GM23338 (cell line): ENCODE data around the gene RPL15. TPM values are rescaled to one million over a fixed set of nuclear protein-coding genes. Genes with fewer than 3 reads are reported as not detected.

ENCODE experiments used
- ATAC-seq: fragments of 200-7000 bp; cut with Tn5 transposase; 3 replicates; pipeline ENCODE4 v1.9.1; 2020
- DNase-seq: peaks from one replicate; pipeline ENCODE4 v3.0.0-alpha.2; 2015; ENCODE audit warnings: low spot score
- H2AFZ ChIP-seq: fragments of 200-600 bp; sonication (generic); 2 replicates; pipeline ENCODE4 v1.8.0; 2016; ENCODE audit warnings: antibody characterized with exemption, mild to moderate bottlenecking, moderate library complexity
- H3F3A ChIP-seq: fragments of 200-600 bp; sonication (generic); replicated peaks from 2 replicates; pipeline ENCODE4 v1.8.0; 2017; ENCODE audit warnings: antibody characterized with exemption, mixed run types, low read depth
- H3K27ac ChIP-seq: fragments of 200-600 bp; sonication (generic); 2 replicates; pipeline ENCODE4 v1.6.1; 2016; ENCODE audit warnings: low read depth
- H3K27me3 ChIP-seq: fragments of 200-600 bp; sonication (generic); 2 replicates; pipeline ENCODE4 v1.8.0; 2016; ENCODE audit warnings: mild to moderate bottlenecking, mixed run types, moderate library complexity; ENCODE audit not compliant: insufficient read depth
- H3K36me3 ChIP-seq: fragments of 200-600 bp; sonication (generic); 2 replicates; pipeline ENCODE4 v1.8.0; 2016; ENCODE audit warnings: mild to moderate bottlenecking; ENCODE audit not compliant: insufficient read depth
- H3K4me1 ChIP-seq: fragments of 200-600 bp; sonication (generic); 2 replicates; pipeline ENCODE4 v1.8.0; 2016; ENCODE audit warnings: mild to moderate bottlenecking, moderate library complexity; ENCODE audit not compliant: insufficient read depth
- H3K4me2 ChIP-seq: fragments of 200-600 bp; sonication (generic); 2 replicates; pipeline ENCODE4 v1.7.1; 2017; ENCODE audit warnings: mixed run types
- H3K4me3 ChIP-seq: fragments of 200-600 bp; sonication (generic); 2 replicates; pipeline ENCODE4 v1.6.1; 2016; ENCODE audit warnings: mixed run types
- H3K79me2 ChIP-seq: fragments of 200-600 bp; sonication (generic); replicated peaks from 2 replicates; pipeline ENCODE4 v1.8.0; 2017; ENCODE audit warnings: mild to moderate bottlenecking; ENCODE audit not compliant: insufficient read depth
- H3K9me2 ChIP-seq: fragments of 200-600 bp; sonication (generic); 2 replicates; pipeline ENCODE4 v1.8.0; 2017; ENCODE audit not compliant: insufficient read depth
- H4K20me1 ChIP-seq: fragments of 200-600 bp; sonication (generic); replicated peaks from 2 replicates; pipeline ENCODE4 v1.8.0; 2017; ENCODE audit warnings: mild to moderate bottlenecking; ENCODE audit not compliant: insufficient read depth
- H3K27ac Mint-ChIP-seq: 2 replicates; pipeline ENCODE4 v1.8.0; 2020; ENCODE audit warnings: inconsistent platforms, mild to moderate bottlenecking, moderate library complexity, mixed read lengths
- H3K27me3 Mint-ChIP-seq: 3 replicates; pipeline ENCODE4 v1.8.0; 2022; ENCODE audit warnings: low read depth, mild to moderate bottlenecking, moderate library complexity, mixed read lengths, inconsistent platforms; ENCODE audit not compliant: insufficient read depth, poor library complexity
- H3K36me3 Mint-ChIP-seq: 3 replicates; pipeline ENCODE4 v1.8.0; 2021; ENCODE audit warnings: low read depth, mild to moderate bottlenecking, inconsistent platforms, moderate library complexity, mixed read lengths
- H3K4me1 Mint-ChIP-seq: 3 replicates; pipeline ENCODE4 v1.8.0; 2020; ENCODE audit warnings: mild to moderate bottlenecking, inconsistent platforms, mixed read lengths
- H3K4me3 Mint-ChIP-seq: 3 replicates; pipeline ENCODE4 v1.8.0; 2021; ENCODE audit warnings: moderate library complexity, mild to moderate bottlenecking, inconsistent platforms, mixed read lengths
- H3K9me3 Mint-ChIP-seq: 3 replicates; pipeline ENCODE4 v1.8.0; 2020; ENCODE audit warnings: moderate library complexity, mild to moderate bottlenecking, inconsistent platforms, mixed read lengths
- ETS1 ChIP-seq: IDR thresholded peaks from 2 replicates; pipeline ENCODE4 v1.6.1; 2016; ENCODE audit warnings: antibody characterized with exemption
- EZH2 ChIP-seq: fragments of 200-600 bp; sonication (generic); IDR thresholded peaks from one replicate; pipeline ENCODE4 v1.8.0; 2017; ENCODE audit warnings: antibody characterized with exemption, mild to moderate bottlenecking, low read depth; ENCODE audit not compliant: unreplicated experiment
- EZH2phosphoT487 ChIP-seq: fragments of 200-600 bp; sonication (generic); IDR thresholded peaks from one replicate; pipeline ENCODE4 v1.8.1; 2018; ENCODE audit warnings: antibody characterized with exemption; ENCODE audit not compliant: unreplicated experiment
- NANOG ChIP-seq: IDR thresholded peaks from 2 replicates; pipeline ENCODE4 v1.6.1; 2016; ENCODE audit warnings: antibody characterized with exemption, borderline replicate concordance
- STAT1 ChIP-seq: IDR thresholded peaks from one replicate; pipeline ENCODE4 v1.6.1; 2016; ENCODE audit warnings: antibody characterized with exemption; ENCODE audit not compliant: unreplicated experiment
- ZNF114 ChIP-seq: fragments of 250-450 bp; sonication (Bioruptor Pico); IDR thresholded peaks from 2 replicates; pipeline ENCODE4 v1.5.0; 2020; ENCODE audit warnings: mild to moderate bottlenecking, moderate library complexity
- ZNF331 ChIP-seq: fragments of 250-450 bp; sonication (Bioruptor Pico); IDR thresholded peaks from 2 replicates; pipeline ENCODE4 v1.5.0; 2020; ENCODE audit warnings: low read depth, mild to moderate bottlenecking, moderate library complexity
- ZNF462 ChIP-seq: fragments of 250-450 bp; sonication (Bioruptor Pico); IDR thresholded peaks from 2 replicates; pipeline ENCODE4 v1.5.0; 2020; ENCODE audit warnings: mild to moderate bottlenecking, moderate library complexity
- polyA plus RNA-seq: library from polyadenylated mRNA; unstranded; fragments of >200 nt; fragmentation: Nextera tagmentation; extraction: Ambion mirVana; gene quantifications from 2 replicates; pipeline ENCODE4 v1.2.1, GENCODE V29; 2016
- total RNA-seq: library from RNA; depleted of rRNA; stranded (reverse); fragments of >200 nt; shearing (Covaris generic); gene quantifications from 2 replicates; pipeline ENCODE4 v1.2.3, GENCODE V29; 2014

Gene RPL15
- total and polyA plus RNA-seq, 2 experiments from 2014 or later: 2,868 to 3,117 TPM

GRCh38 chr3:23879485-23879884 is 37.4 kb upstream of the RPL15 start (continued):
- TF ChIP-seq ETS1 (no peak), EZH2 (no peak), ZNF114 (CRISPR knock-in tag) (no peak), ZNF462 (CRISPR knock-in tag) (no peak), EZH2phosphoT487 (no peak), ZNF331 (CRISPR knock-in tag) (no peak), STAT1 (no peak)

GRCh38 chr3:23880703-23881339 is 36.1 kb upstream of the RPL15 start:
- Mint-ChIP-seq H3K9me3 (peaks cover 33% of the 10 kb centered on the region), H3K36me3 (peaks cover 64% of the 10 kb centered on the region), H3K27ac (no peak overlapping the region), H3K4me1 (peaks cover 7% of the 10 kb centered on the region), H3K4me3 (no peak overlapping the region), H3K27me3 (peaks cover 2% of the 10 kb centered on the region)
- Histone ChIP-seq H3K4me2 (no peak overlapping the region), H4K20me1 (peaks cover 7% of the 10 kb centered on the region; the same call in 1 of the 2 replicates), H3F3A (no peaks in the 10 kb centered on the region), H3K4me1 (no peaks in the 10 kb centered on the region), H3K9me2 (no peaks in the 10 kb centered on the region), H2AFZ (no peak overlapping the region), H3K79me2 (peaks cover 84% of the 10 kb centered on the region), H3K27ac (no peak overlapping the region), H3K27me3 (no peaks in the 10 kb centered on the region), H3K4me3 (no peak overlapping the region), H3K36me3 (no peaks in the 10 kb centered on the region; the same call in 1 of the 2 replicates)
- DNase-seq (no peak), ATAC-seq (no peak)
- TF ChIP-seq ZNF331 (CRISPR knock-in tag) (no peak), EZH2 (no peak), ZNF462 (CRISPR knock-in tag) (no peak), NANOG (no peak)
